ENCODE results near the gene TAPBPL.

DNA sequence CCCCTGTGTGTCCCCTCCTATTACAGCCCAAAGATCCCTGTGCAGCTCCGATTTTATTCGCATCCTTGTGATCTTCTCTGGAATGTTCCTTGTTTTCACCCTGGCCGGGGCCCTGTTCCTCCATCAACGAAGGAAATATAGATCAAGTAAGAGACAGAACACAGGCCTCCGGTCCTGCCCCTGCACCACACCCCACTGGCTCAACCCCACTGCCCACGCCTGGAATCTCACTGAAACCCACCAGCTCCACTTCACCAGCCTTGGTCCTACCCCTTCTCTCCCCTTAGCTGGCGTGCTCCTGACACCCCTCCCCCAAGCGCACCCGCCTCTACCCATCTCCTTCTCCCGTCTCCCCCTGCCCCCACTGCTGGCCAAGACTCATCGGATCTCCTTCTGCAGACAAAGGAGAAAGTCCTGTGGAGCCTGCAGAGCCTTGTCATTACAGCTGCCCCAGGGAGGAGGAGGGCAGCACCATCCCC lies 934 bp upstream of the TAPBPL start:
- no peak for TF ChIP-seq POLR2A (IDR thresholded peaks at IDR 0.05)
- TF ChIP-seq CTCF (IDR thresholded peaks at IDR 0.05), result no peak
- no peak for TF ChIP-seq POLR2AphosphoS5 (IDR thresholded peaks at IDR 0.05)

All from sigmoid colon (tissue), 4 donors.